ENCODE results near the gene RMP24.
"Not testable (repeated sequence)": the region's sequence is repeated elsewhere in the genome, so short reads cannot be mapped to it uniquely, and the experiment has no call there.

Gene RMP24

GRCh38 chr18:35972197-35973000 is at the start of gene RMP24:
TSS of gene RMP24 (plus strand) at chr18:35972679.
- peak; percentile 86 for DNase-seq

GRCh38 chr18:35923939-35924684 is 48.4 kb upstream of the RMP24 start:
- DNase-seq = no peak

GRCh38 chr18:35926884-35927283 is 45.6 kb upstream of the RMP24 start:
- DNase-seq = no peak

- DNase-seq = no peak
These were observed 45.0 kb upstream of the RMP24 start for GRCh38 chr18:35927430-35927829.

GRCh38 chr18:35933982-35934381 is 38.5 kb upstream of the RMP24 start:
- DNase-seq = no peak

GRCh38 chr18:35934891-35935290 is 37.6 kb upstream of the RMP24 start:
- no peak for DNase-seq

- DNase-seq = no peak
These were observed 36.7 kb upstream of the RMP24 start for GRCh38 chr18:35935805-35936204.

- DNase-seq = no peak
These were observed 35.5 kb upstream of the RMP24 start for GRCh38 chr18:35936951-35937350.

- DNase-seq = no peak
These were observed 34.3 kb upstream of the RMP24 start for GRCh38 chr18:35938158-35938557.

GRCh38 chr18:35938562-35938961 is 33.9 kb upstream of the RMP24 start:
- no peak for DNase-seq

GRCh38 chr18:35939138-35939537 is 33.3 kb upstream of the RMP24 start:
- no peak for DNase-seq

- DNase-seq = no peak
These were observed 31.2 kb upstream of the RMP24 start for GRCh38 chr18:35941299-35941698.

GRCh38 chr18:35942133-35942532 is 30.3 kb upstream of the RMP24 start:
- no peak for DNase-seq

GRCh38 chr18:35942661-35943060 is 29.8 kb upstream of the RMP24 start:
- no peak for DNase-seq

GRCh38 chr18:35948080-35948479 is 24.4 kb upstream of the RMP24 start:
- DNase-seq = no peak

- DNase-seq = no peak
These were observed 23.4 kb upstream of the RMP24 start for GRCh38 chr18:35949090-35949489.

- DNase-seq = no peak
These were observed 22.4 kb upstream of the RMP24 start for GRCh38 chr18:35949903-35950627.

- no peak for DNase-seq
These were observed 21.9 kb upstream of the RMP24 start for GRCh38 chr18:35950628-35950982.

- DNase-seq = no peak
These were observed 18.8 kb upstream of the RMP24 start for GRCh38 chr18:35953688-35954087.

GRCh38 chr18:35956226-35956625 is 16.3 kb upstream of the RMP24 start:
- no peak for DNase-seq

- no peak for DNase-seq
These were observed 10.2 kb upstream of the RMP24 start for GRCh38 chr18:35962320-35962719.

- no peak for DNase-seq
These were observed 8.2 kb upstream of the RMP24 start for GRCh38 chr18:35964319-35964718.

GRCh38 chr18:35967866-35968265 is 4.6 kb upstream of the RMP24 start:
- DNase-seq = not testable (repeated sequence)
